ENCODE results near the gene CCL5. TPM values are rescaled to one million over a fixed set of nuclear protein-coding genes. Genes with fewer than 3 reads are reported as not detected.
A peak's percentile ranks its signal among the peaks of the same experiment; 100 is the strongest.

Gene CCL5
- total and polyA plus RNA-seq, 10 of the 15 experiments (the other 5 are each of a cell fraction or from before 2014, with no cell fraction given): 45.7 to 186 (median 90.8) TPM

DNA sequence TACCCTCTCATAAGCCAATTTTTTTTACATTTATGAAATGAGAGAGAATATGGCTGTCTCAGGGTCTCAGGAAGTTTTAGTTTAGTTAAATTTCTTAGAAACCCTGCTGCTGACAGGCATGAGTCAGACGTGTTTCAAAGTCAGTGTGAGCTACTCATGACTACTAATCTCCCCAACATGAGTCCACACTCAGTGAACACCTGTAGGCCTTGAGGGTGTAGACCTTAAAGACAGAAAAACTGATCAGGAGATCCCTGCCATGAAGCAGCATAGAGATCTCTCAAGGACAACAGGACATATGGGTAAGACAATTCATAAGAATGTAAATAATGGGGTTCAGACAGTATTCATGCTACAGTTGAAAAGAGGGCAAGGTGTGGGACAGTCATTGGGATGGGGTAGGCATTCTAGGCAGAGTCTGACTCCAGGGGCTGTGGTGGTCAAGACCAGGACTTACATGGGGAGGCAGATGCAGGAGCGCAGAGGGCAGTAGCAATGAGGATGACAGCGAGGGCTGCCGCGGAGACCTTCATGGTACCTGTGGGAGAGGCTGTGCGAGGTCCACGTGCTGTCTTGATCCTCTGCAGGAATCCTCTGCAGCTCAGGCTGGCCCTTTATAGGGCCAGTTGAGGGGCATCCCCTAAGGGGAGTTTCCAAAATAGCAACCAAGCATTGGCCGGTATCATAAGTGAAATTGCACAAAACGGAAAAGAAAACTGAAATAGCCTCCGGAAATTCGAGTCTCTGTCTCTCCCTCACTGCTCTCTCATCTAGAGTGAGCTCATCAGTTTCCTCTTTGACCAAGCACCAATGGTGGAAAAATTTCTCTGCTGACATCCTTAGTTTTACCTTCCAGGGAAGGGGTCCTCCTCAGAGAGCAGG, at the start of gene CCL5 (continued):
- TF ChIP-seq, protein P1, sequence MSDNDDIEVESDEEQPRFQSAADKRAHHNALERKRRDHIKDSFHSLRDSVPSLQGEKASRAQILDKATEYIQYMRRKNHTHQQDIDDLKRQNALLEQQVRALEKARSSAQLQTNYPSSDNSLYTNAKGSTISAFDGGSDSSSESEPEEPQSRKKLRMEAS (IDR thresholded peaks at IDR 0.05; ENCODE audit: low read depth, low read length): peak; percentile 86; the same call in 1 of the 2 replicates
- TF ChIP-seq CHD2 (IDR thresholded peaks at IDR 0.05; ENCODE audit: borderline replicate concordance, low read depth, low read length) (0 out of 2 replicates have a peak, but pooled peaks have one; percentile 30), PML (IDR thresholded peaks at IDR 0.05; ENCODE audit: low read length) (peak; percentile 94; the same call in 1 of the 2 replicates), CREM (IDR thresholded peaks at IDR 0.05; ENCODE audit: low read depth) (0 out of 2 replicates have a peak, but pooled peaks have one; percentile 7), MEF2A (IDR thresholded peaks at IDR 0.05; ENCODE audit: insufficient read depth, low read depth, low read length) (peak; percentile 88), RELA (IDR thresholded peaks at IDR 0.05; ENCODE audit: borderline replicate concordance, partially characterized antibody) (peak; percentile 84), SMARCA5 (IDR thresholded peaks at IDR 0.05) (no peak), CBFB (IDR thresholded peaks at IDR 0.05; ENCODE audit: low read depth) (peak; percentile 76; the same call in 1 of the 2 replicates), SREBF1 (IDR thresholded peaks at IDR 0.05; ENCODE audit: low read length) (no peak), SMAD5 (IDR thresholded peaks at IDR 0.05; ENCODE audit: low read depth) (peak; percentile 80; the same call in 1 of the 2 replicates), ZNF207 (IDR thresholded peaks at IDR 0.05; ENCODE audit: borderline replicate concordance) (no peak), DPF2 (IDR thresholded peaks at IDR 0.05) (peak; percentile 59; the same call in 1 of the 2 replicates), SMAD1 (IDR thresholded peaks at IDR 0.05; ENCODE audit: low read depth, partially characterized antibody) (peak; percentile 84)
- TF ChIP-seq, protein P2, sequence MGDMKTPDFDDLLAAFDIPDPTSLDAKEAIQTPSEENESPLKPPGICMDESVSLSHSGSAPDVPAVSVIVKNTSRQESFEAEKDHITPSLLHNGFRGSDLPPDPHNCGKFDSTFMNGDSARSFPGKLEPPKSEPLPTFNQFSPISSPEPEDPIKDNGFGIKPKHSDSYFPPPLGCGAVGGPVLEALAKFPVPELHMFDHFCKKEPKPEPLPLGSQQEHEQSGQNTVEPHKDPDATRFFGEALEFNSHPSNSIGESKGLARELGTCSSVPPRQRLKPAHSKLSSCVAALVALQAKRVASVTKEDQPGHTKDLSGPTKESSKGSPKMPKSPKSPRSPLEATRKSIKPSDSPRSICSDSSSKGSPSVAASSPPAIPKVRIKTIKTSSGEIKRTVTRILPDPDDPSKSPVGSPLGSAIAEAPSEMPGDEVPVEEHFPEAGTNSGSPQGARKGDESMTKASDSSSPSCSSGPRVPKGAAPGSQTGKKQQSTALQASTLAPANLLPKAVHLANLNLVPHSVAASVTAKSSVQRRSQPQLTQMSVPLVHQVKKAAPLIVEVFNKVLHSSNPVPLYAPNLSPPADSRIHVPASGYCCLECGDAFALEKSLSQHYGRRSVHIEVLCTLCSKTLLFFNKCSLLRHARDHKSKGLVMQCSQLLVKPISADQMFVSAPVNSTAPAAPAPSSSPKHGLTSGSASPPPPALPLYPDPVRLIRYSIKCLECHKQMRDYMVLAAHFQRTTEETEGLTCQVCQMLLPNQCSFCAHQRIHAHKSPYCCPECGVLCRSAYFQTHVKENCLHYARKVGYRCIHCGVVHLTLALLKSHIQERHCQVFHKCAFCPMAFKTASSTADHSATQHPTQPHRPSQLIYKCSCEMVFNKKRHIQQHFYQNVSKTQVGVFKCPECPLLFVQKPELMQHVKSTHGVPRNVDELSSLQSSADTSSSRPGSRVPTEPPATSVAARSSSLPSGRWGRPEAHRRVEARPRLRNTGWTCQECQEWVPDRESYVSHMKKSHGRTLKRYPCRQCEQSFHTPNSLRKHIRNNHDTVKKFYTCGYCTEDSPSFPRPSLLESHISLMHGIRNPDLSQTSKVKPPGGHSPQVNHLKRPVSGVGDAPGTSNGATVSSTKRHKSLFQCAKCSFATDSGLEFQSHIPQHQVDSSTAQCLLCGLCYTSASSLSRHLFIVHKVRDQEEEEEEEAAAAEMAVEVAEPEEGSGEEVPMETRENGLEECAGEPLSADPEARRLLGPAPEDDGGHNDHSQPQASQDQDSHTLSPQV (IDR thresholded peaks at IDR 0.05): no peak
- TF ChIP-seq, protein P3, sequence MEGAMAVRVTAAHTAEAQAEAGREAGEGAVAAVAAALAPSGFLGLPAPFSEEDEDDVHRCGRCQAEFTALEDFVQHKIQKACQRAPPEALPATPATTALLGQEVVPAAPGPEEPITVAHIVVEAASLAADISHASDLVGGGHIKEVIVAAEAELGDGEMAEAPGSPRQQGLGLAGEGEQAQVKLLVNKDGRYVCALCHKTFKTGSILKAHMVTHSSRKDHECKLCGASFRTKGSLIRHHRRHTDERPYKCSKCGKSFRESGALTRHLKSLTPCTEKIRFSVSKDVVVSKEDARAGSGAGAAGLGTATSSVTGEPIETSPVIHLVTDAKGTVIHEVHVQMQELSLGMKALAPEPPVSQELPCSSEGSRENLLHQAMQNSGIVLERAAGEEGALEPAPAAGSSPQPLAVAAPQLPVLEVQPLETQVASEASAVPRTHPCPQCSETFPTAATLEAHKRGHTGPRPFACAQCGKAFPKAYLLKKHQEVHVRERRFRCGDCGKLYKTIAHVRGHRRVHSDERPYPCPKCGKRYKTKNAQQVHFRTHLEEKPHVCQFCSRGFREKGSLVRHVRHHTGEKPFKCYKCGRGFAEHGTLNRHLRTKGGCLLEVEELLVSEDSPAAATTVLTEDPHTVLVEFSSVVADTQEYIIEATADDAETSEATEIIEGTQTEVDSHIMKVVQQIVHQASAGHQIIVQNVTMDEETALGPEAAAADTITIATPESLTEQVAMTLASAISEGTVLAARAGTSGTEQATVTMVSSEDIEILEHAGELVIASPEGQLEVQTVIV (IDR thresholded peaks at IDR 0.05; ENCODE audit: borderline replicate concordance, partially characterized antibody): no peak
- TF ChIP-seq, protein P4, sequence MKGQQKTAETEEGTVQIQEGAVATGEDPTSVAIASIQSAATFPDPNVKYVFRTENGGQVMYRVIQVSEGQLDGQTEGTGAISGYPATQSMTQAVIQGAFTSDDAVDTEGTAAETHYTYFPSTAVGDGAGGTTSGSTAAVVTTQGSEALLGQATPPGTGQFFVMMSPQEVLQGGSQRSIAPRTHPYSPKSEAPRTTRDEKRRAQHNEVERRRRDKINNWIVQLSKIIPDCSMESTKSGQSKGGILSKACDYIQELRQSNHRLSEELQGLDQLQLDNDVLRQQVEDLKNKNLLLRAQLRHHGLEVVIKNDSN (IDR thresholded peaks at IDR 0.05; ENCODE audit: borderline replicate concordance, extremely low read length, insufficient read depth, low read depth, low read length): peak; percentile 14
- TF ChIP-seq, protein P5, sequence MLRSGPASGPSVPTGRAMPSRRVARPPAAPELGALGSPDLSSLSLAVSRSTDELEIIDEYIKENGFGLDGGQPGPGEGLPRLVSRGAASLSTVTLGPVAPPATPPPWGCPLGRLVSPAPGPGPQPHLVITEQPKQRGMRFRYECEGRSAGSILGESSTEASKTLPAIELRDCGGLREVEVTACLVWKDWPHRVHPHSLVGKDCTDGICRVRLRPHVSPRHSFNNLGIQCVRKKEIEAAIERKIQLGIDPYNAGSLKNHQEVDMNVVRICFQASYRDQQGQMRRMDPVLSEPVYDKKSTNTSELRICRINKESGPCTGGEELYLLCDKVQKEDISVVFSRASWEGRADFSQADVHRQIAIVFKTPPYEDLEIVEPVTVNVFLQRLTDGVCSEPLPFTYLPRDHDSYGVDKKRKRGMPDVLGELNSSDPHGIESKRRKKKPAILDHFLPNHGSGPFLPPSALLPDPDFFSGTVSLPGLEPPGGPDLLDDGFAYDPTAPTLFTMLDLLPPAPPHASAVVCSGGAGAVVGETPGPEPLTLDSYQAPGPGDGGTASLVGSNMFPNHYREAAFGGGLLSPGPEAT (IDR thresholded peaks at IDR 0.05; ENCODE audit: low read depth): peak; percentile 95

Data from GM12878 (cell line).